HG02678 (cell line): Measurements from ENCODE around the gene ATP5ME.
"Not testable (repeated sequence)": the region's sequence is repeated elsewhere in the genome, so short reads cannot be mapped to it uniquely, and the experiment has no call there.

Experiments
- ATAC-seq: cut with Tn5 transposase; IDR thresholded peaks from one replicate; pipeline ENCODE4 v1.9.1; 2021; ENCODE audit warnings: mild to moderate bottlenecking, moderate library complexity; ENCODE audit not compliant: unreplicated experiment

The ATP5ME gene

DNA sequence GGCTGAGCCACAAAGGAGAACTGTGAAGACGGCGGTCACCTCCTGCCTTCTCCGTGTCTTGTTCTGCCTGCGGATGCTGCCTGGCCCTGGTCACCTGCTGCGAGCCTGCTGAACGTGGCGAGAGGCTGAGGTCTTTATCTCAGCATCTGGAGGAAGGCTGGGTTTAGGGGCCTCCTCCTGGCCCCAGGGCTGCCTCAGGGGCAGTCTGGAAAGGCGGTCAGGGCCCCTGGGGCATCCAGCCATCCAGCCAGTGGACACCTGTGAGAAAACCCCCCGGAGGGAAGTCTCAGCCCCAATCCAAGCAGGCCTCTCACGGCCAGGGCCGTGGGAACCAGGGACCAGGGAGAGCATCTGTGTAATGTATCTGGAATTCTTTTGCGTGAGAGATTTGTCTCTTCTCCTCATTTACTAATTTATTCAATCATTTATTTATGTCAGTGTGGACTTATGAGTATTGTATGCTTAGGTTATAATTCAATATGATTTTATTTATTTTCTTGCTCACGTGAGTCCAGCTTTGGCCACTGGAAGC is 37.4 kb downstream of the ATP5ME start:
- no peak for ATAC-seq

DNA sequence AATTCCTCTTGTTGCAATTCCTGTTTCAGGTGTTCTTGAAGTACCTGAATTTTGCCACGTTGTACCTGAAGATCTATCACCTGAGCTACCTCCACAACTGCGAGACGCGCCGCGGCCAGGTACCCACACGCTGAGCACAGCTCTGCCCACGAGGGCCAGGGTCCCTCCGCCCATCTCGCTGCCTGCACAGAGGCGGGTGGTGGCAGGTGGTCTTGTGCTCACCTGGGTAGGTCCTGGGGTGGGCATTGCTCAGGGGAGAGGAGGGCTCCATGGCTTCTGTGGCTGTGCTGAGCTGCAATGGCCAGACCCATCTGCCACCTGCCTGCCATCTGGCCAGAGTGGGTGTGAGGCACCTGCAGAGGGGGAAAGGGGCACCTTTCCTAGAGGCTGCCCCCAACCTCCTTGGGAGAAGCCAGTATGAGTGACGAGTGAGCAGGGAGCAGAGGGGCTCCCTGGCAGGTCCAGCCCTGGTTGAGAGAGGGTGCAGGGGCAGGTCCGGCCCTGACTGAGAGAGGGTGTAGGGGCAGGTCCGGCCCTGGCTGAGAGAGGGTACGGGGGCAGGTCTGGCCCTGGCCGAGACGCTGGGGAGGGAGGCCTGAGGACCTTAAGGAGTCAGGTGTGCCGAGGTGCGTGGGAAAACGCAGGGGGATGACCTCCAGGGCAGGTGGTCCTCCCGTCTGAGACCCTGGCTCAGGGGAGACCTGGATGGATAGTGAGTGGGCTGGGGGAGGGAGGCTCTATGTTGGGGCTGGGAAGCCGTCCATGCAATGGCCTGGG is 38.0 kb downstream of the ATP5ME start:
- no peak for ATAC-seq

DNA sequence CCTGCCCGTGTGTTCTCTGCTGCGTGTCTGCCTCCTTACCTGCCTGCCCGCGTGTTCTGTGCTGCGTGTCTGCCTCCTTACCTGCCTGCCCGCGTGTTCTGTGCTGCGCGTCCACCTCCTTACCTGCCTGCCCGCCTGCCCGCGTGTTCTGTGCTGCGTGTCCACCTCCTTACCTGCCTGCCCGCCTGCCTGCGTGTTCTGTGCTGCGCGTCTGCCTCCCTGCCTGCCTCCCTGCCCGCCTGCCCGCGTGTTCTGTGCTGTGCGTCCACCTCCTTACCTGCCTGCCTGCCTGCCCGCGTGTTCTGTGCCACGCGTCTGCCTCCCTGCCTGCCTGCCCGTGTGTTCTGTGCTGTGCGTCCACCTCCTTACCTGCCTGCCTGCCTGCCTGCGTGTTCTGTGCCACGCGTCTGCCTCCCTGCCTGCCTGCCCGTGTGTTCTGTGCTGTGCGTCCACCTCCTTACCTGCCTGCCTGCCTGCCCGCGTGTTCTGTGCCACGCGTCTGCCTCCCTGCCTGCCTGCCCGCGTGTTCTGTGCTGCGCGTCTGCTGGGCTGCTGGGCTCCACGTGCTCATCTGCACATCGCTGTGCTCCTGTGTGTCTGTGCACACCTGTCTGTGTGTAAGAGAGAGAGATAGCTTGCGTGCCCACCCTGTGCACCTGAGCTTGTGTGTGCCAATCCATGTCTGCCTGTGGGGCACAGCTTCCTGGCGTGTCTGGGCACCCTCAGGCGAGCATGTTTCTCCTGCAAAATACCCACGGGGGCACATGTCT is 38.8 kb downstream of the ATP5ME start:
- ATAC-seq: not testable (repeated sequence)

GRCh38 chr4:634599-634985 is 39.5 kb downstream of the ATP5ME start:
- ATAC-seq: no peak

DNA sequence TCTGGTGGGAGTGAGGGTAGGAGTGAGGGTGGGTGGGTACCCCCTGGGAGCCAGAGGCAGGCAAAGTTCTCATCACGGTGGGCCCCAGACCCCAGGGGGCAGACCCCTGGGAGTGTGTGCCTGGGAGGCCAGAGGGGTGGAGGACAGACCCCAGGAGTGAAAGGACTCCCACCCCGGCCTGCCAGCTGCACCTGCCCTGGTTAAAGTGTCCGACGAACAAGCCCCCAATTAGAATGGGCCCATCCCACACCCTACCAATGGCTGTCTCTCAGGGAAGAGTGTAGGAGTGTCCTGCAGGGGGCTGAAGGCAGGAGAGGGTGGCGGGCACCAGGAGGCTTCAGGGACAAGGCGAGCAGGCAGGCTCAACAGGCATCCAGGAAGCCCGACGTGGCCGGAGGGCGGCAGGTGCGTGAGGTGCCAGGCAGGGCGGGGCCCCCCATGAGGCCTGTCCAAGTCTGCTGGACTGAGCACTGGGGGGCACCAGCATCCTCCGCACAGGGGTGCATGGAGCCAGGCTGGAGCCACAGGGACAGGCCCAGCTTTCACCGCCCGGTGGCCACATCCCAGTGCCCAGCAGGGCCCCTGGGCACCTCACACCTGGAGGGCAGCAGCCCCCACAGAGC is 40.0 kb downstream of the ATP5ME start:
- no peak for ATAC-seq

DNA sequence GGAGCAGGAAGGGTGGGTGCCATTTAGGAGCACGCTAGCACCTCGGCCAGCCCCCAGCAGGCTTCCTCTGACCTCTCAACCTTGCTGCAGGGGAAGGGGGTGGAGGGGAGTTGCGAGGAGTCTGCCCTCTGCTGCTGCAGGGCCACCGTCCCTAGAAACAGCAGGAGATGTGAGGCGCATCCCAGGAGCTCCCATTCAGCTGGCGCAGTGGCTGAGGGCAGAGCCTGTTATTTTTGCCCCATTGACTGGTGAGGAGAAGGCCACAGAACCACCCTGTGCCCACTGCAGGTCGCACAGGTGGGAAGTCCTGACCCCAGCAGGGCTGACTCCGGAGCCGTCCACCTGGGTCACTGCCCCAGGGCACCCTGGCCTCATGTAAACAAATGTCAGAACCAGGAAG is 40.7 kb downstream of the ATP5ME start:
- no peak for ATAC-seq

GRCh38 chr4:632926-633325 is 41.1 kb downstream of the ATP5ME start:
- no peak for ATAC-seq

- no peak for ATAC-seq
These were observed 41.8 kb downstream of the ATP5ME start for GRCh38 chr4:632196-632790.

- ATAC-seq: no peak
These were observed 43.4 kb downstream of the ATP5ME start for GRCh38 chr4:630656-631055.

DNA sequence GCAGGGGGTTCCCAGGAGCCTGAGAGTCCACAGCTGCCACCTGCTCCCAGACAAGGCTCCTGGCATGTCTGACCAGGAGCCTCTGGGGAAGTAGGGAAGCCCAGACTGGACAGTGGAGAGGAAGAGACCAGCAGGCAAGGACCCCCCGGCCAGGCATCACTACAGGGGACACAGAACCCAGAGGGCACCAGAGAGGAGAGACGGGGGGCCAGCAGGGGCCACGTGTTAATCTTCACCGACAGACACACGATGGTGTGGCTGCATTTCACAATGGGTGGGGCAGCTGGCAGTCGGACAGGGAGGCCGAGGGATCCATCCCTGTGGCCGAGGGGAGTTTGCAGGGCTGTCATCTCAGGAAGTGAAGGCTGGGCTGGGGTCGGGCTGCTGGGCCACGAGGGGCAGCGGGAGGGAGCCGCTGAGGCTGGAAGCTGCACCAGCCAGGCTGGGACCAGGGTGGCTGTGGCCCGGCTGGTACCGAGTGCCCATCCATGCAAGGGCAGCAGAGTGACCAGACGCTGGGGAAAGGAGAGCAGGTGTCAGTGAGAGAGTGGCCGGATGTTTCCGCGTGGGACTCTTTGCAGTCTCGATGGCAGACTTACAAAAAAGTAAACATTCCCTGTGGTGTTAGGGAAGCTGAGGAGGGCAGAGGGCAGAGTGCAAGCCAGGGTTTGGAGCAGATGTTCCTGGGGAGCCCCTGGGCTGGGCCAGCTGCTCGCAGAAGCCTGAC is 44.0 kb downstream of the ATP5ME start:
- no peak for ATAC-seq

DNA sequence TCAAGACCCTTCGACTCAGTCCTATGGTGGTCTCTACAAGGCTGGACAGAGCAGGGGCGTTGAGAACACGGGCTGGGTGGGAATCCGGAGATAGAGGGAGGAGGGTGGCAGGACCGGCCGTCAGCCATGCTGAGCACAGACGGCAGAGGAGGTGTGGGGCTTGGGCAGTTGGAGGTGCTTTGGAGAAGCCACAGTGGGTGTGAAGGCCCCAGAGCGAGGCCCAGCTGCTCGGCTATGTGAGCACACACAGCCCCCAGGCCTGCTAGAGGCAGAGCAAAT is 44.5 kb downstream of the ATP5ME start:
- ATAC-seq: no peak

- ATAC-seq: no peak
These were observed 45.0 kb downstream of the ATP5ME start for GRCh38 chr4:628821-629635.

- no peak for ATAC-seq
These were observed 45.8 kb downstream of the ATP5ME start for GRCh38 chr4:628311-628741.

DNA sequence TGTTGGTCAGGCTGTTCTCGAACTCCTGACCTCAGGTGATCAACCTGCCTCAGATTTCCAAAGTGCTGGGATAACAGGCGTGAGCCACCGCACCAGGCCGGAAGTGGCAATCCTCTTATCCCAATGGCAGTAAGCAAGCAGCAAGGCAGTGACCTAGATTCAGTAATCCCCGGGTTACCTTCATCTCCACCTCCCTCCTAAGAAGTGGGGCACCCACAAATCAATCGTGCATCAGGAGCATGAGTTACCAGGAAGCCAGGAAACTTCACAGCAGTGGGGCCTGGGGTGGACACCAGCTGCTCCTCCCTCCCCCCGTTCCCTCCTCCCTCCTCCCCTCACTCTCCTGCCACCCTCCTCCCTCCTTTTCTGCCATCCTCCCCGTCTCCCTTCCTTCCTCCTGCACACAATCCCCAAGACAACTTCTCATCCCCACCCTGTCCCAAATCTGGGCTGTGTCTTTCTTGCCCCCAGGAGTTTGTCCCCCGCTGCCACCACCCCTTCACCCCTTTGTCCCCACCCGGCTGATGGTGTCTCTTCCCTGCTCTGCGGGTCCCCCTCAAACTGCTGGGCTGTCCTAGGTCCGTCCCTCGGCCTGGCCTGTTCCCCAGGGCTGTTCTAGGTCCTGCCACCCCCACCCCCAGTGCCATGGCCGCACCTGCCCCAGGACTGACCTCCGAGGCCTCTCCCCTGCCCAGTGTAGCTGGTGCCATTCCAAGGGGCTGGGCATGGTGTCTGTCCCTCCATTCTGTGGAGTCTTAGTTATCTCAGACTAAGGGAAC is 46.5 kb downstream of the ATP5ME start:
- ATAC-seq: no peak

DNA sequence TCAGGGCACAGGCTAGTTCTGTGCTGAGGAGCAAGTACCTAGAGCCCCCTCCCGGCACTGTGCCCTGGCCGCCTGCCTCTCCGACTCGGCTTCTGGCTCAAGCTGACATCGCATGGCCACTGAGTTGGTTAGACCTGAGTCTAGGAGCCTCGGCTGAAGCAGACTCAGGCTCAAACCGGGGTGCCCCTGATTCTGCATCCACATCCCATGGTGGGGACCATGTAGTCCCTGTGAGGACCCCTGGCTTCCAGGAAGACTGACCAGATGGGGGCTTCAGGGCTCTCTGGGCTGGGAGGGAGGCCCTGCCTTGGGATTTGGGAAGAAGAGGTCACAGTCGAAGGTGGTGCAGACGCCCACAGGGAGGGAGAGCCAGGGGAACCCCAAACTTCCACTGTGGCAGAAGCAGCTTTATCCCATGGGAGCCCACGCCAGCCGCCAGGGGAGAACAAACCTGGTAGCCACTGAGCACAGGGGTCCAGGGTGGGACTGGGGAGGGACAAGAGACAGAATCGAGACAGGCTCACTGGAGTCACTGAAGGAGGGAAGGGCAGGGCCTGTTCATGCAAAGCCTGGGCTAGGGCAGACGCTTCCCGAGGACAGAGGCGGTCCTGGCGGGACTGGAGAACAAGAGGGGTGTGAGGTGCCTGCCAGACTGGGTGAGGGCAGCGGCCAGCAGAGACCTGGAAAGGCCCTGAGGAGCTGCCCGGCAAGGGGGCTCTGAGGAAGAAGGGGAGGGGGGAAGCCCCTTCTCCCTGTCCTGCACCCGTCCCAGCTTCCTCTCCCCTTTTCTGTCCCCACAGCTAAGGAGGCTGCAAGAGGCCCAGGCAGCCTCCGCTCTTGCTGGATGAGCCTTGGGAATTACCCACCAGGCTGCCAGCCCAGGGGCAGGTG is 47.6 kb downstream of the ATP5ME start:
- no peak for ATAC-seq

DNA sequence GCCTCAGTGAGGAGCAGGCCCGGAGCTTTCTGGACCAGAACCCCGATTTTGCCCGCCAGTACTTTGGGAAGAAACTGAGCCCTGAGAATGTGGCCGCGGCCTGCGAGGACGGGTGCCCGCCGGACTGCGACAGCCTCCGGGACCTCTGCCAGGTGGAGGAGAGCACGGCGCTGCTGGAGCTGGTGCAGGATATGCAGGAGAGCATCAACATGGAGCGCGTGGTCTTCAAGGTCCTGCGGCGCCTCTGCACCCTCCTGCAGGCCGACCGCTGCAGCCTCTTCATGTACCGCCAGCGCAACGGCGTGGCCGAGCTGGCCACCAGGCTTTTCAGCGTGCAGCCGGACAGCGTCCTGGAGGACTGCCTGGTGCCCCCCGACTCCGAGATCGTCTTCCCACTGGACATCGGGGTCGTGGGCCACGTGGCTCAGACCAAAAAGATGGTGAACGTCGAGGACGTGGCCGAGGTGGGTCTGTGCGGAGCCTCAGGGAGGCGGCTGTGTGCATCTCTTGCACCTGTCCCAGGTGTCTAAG is 48.4 kb downstream of the ATP5ME start:
- no peak for ATAC-seq

GRCh38 chr4:624705-625590 is 49.1 kb downstream of the ATP5ME start, which contains the start of gene PDE6B:
TSS of gene PDE6B (plus strand) at chr4:625573. CDS start at chr4:625627, 54 bp downstream.
- ATAC-seq: no peak
